ENCODE data around the gene FGR.
A peak's percentile ranks its signal among the peaks of the same experiment; 100 is the strongest.
"Not testable (repeated sequence)": the region's sequence is repeated elsewhere in the genome, so short reads cannot be mapped to it uniquely, and the experiment has no call there.

FGR gene

GRCh38 chr1:27634985-27635367, at the start of gene FGR:
Gene FGR, minus strand, starts transcription at chr1:27635185. Its CDS starts 11,269 bp downstream, at chr1:27623916.
- DNase-seq: no peak

GRCh38 chr1:27684176-27684575, 49.2 kb upstream of the FGR start:
- DNase-seq: no peak

GRCh38 chr1:27682351-27682944, 47.5 kb upstream of the FGR start:
- no peak for DNase-seq

- DNase-seq: not testable (repeated sequence)
Observed at GRCh38 chr1:27681580-27681979, 46.6 kb upstream of the FGR start.

- not testable (repeated sequence) for DNase-seq
Observed at GRCh38 chr1:27680225-27680791, 45.3 kb upstream of the FGR start.

- no peak for DNase-seq
Observed at GRCh38 chr1:27678747-27679146, 43.8 kb upstream of the FGR start.

GRCh38 chr1:27676410-27676809, 41.4 kb upstream of the FGR start:
- DNase-seq: no peak

- no peak for DNase-seq
Observed at GRCh38 chr1:27672750-27673112, 37.7 kb upstream of the FGR start.

- peak; percentile 96 for DNase-seq
Observed at GRCh38 chr1:27671964-27672749, 37.2 kb upstream of the FGR start, which contains the start of gene IFI6. Gene IFI6, minus strand, starts transcription at chr1:27672192. Its CDS starts 2,878 bp downstream, at chr1:27669314.

GRCh38 chr1:27669876-27670275, 34.9 kb upstream of the FGR start:
- no peak for DNase-seq

GRCh38 chr1:27668808-27669723, 34.1 kb upstream of the FGR start:
- DNase-seq: peak; percentile 65

- DNase-seq: no peak
Observed at GRCh38 chr1:27668121-27668807, 33.3 kb upstream of the FGR start.

- no peak for DNase-seq
Observed at GRCh38 chr1:27666791-27667254, 31.8 kb upstream of the FGR start.

- DNase-seq: no peak
Observed at GRCh38 chr1:27666294-27666693, 31.3 kb upstream of the FGR start.

GRCh38 chr1:27665016-27665651, 30.1 kb upstream of the FGR start:
- DNase-seq: no peak

- no peak for DNase-seq
Observed at GRCh38 chr1:27664291-27664690, 29.3 kb upstream of the FGR start.

GRCh38 chr1:27662707-27663393, 27.9 kb upstream of the FGR start:
- peak; percentile 72 for DNase-seq

- no peak for DNase-seq
Observed at GRCh38 chr1:27662261-27662660, 27.3 kb upstream of the FGR start.

GRCh38 chr1:27661412-27662075, 26.6 kb upstream of the FGR start:
- DNase-seq: no peak

- no peak for DNase-seq
Observed at GRCh38 chr1:27660300-27660835, 25.4 kb upstream of the FGR start.
